ENCODE measurements around the gene HOXB3.

- TF ChIP-seq CTCF (IDR thresholded peaks at IDR 0.05) (no peak), POLR2A (IDR thresholded peaks at IDR 0.05) (no peak)
Measured at GRCh38 chr17:48541577-48542113, 48.4 kb downstream of the HOXB3 start.
